NK-92 treated with Interleukin-12 subunit alpha and Interleukin-12 subunit beta, amount 100 ng/mL, for 24 hours (cell line): ENCODE results near the gene ARSB.
"Not testable (repeated sequence)": the region's sequence is repeated elsewhere in the genome, so short reads cannot be mapped to it uniquely, and the experiment has no call there.

Experiments
- DNase-seq: peaks from one replicate; lab custom pipeline; 2025; lab: John Stamatoyannopoulos, UW

Gene ARSB

GRCh38 chr5:78930721-78931120, 54.4 kb downstream of the ARSB start:
- DNase-seq: no peak

GRCh38 chr5:78929833-78930232, 55.3 kb downstream of the ARSB start:
- no peak for DNase-seq

GRCh38 chr5:78927657-78928282, 57.3 kb downstream of the ARSB start:
- DNase-seq: no peak

GRCh38 chr5:78926252-78926651, 58.9 kb downstream of the ARSB start:
- no peak for DNase-seq

- DNase-seq: no peak
Measured at GRCh38 chr5:78925129-78925876, 59.8 kb downstream of the ARSB start.

GRCh38 chr5:78923622-78923970, 61.5 kb downstream of the ARSB start:
- no peak for DNase-seq

GRCh38 chr5:78922879-78923621, 62.1 kb downstream of the ARSB start:
- no peak for DNase-seq

GRCh38 chr5:78920604-78921003, 64.5 kb downstream of the ARSB start:
- no peak for DNase-seq

GRCh38 chr5:78919796-78920195, 65.3 kb downstream of the ARSB start:
- DNase-seq: no peak

GRCh38 chr5:78916044-78916443, 69.1 kb downstream of the ARSB start:
- no peak for DNase-seq

- no peak for DNase-seq
Measured at GRCh38 chr5:78915170-78915569, 69.9 kb downstream of the ARSB start.

- DNase-seq: no peak
Measured at GRCh38 chr5:78912811-78913210, 72.3 kb downstream of the ARSB start.

- no peak for DNase-seq
Measured at GRCh38 chr5:78912085-78912771, 72.9 kb downstream of the ARSB start.

GRCh38 chr5:78909224-78909983, 75.7 kb downstream of the ARSB start:
- DNase-seq: not testable (repeated sequence)

GRCh38 chr5:78908173-78909061, 76.7 kb downstream of the ARSB start:
- DNase-seq: no peak

- DNase-seq: no peak
Measured at GRCh38 chr5:78907255-78907891, 77.7 kb downstream of the ARSB start.

GRCh38 chr5:78905084-78905938, 79.8 kb downstream of the ARSB start:
- DNase-seq: no peak

GRCh38 chr5:78903861-78904260, 81.2 kb downstream of the ARSB start:
- no peak for DNase-seq

GRCh38 chr5:78903353-78903752, 81.8 kb downstream of the ARSB start:
- no peak for DNase-seq
